Smooth muscle cell (in vitro differentiated cells): ENCODE measurements around the gene PGAM5. TPM values are rescaled to one million over a fixed set of nuclear protein-coding genes. Genes with fewer than 3 reads are reported as not detected.

ENCODE experiments used
- DNase-seq: peaks from one replicate; lab custom pipeline; 2025; ENCODE audit not compliant: unreplicated experiment; lab: John Stamatoyannopoulos, UW
- H2AFZ ChIP-seq: fragments of 200-600 bp; sonication (generic); 2 replicates; pipeline ENCODE4 v1.6.0; 2016; ENCODE audit warnings: antibody characterized with exemption, low read depth, mild to moderate bottlenecking
- H3F3A ChIP-seq: fragments of 200-600 bp; sonication (generic); 2 replicates; pipeline ENCODE4 v1.6.0; 2017; ENCODE audit warnings: antibody characterized with exemption, low read depth
- H3K27ac ChIP-seq: fragments of 200-600 bp; sonication (generic); 2 replicates; pipeline ENCODE4 v1.5.1; 2016; ENCODE audit warnings: low read depth, mild to moderate bottlenecking
- H3K27me3 ChIP-seq: fragments of 200-600 bp; sonication (generic); 2 replicates; pipeline ENCODE4 v1.6.1; 2016; ENCODE audit warnings: low read depth, mild to moderate bottlenecking
- H3K36me3 ChIP-seq: fragments of 200-600 bp; sonication (generic); 2 replicates; pipeline ENCODE4 v1.5.1; 2016; ENCODE audit warnings: low read depth
- H3K4me1 ChIP-seq: fragments of 200-600 bp; sonication (generic); 2 replicates; pipeline ENCODE4 v1.5.1; 2016; ENCODE audit warnings: low read depth
- H3K4me2 ChIP-seq: fragments of 200-600 bp; sonication (generic); 2 replicates; pipeline ENCODE4 v1.6.0; 2016; ENCODE audit warnings: mild to moderate bottlenecking
- H3K4me3 ChIP-seq: fragments of 200-600 bp; sonication (generic); 2 replicates; pipeline ENCODE4 v1.5.1; 2016; ENCODE audit warnings: mild to moderate bottlenecking
- H3K79me2 ChIP-seq: fragments of 200-600 bp; sonication (generic); 2 replicates; pipeline ENCODE4 v1.6.0; 2016; ENCODE audit warnings: low read depth, mild to moderate bottlenecking
- H3K9ac ChIP-seq: fragments of 200-600 bp; sonication (generic); 2 replicates; pipeline ENCODE4 v1.6.0; 2016; ENCODE audit warnings: low read depth
- H3K9me3 ChIP-seq: fragments of 200-600 bp; sonication (generic); replicated peaks from 2 replicates; pipeline ENCODE4 v1.5.1; 2016; ENCODE audit warnings: low read depth
- H4K20me1 ChIP-seq: fragments of 200-600 bp; sonication (generic); 2 replicates; pipeline ENCODE4 v1.6.0; 2016; ENCODE audit warnings: low read depth
- CTCF ChIP-seq: fragments of 200-600 bp; sonication (generic); IDR thresholded peaks from 2 replicates; pipeline ENCODE4 v1.5.1; 2017; ENCODE audit warnings: borderline replicate concordance, mild to moderate bottlenecking, antibody characterized with exemption; ENCODE audit not compliant: insufficient read depth, poor library complexity, severe bottlenecking
- WGBS: methylation state at CpG from one replicate; pipeline ENCODE4 v1.1.7; 2016; ENCODE audit warnings: low lambda C conversion rate; 5-methylcytosine and 5-hydroxymethylcytosine counted together
- polyA plus RNA-seq: library from polyadenylated mRNA; unstranded; fragments of >200 nt; fragmentation: Nextera tagmentation; extraction: Ambion mirVana; gene quantifications from 2 replicates; pipeline ENCODE4 v1.2.1, GENCODE V29; 2016
- total RNA-seq: library from RNA; depleted of rRNA; stranded (reverse); fragments of >200 nt; gene quantifications from 2 replicates; pipeline ENCODE4 v1.2.3, GENCODE V29; 2014

Gene PGAM5
- total and polyA plus RNA-seq, 2 experiments from 2014 or later, result 13.5 to 16.8 TPM

GRCh38 chr12:132726386-132726785, 15.7 kb downstream of the PGAM5 start:
- DNase-seq, result no peak
- WGBS, result 98% methylated on average over 12 of the region's 12 CpGs
- Histone ChIP-seq H4K20me1 (peaks cover 95% of the 10 kb centered on the region), H3K4me3 (no peak overlapping the region), H3K4me2 (no peak overlapping the region), H3K27ac (no peak overlapping the region), H3K79me2 (peaks cover 30% of the 10 kb centered on the region), H3K36me3 (peaks cover 10% of the 10 kb centered on the region), H3K9ac (no peak overlapping the region), H2AFZ (no peak overlapping the region), H3K27me3 (no peaks in the 10 kb centered on the region), H3K4me1 (no peaks in the 10 kb centered on the region), H3K9me3 (no peaks in the 10 kb centered on the region), H3F3A (peaks cover 5% of the 10 kb centered on the region)
- TF ChIP-seq CTCF, result no peak

GRCh38 chr12:132727091-132727794, 16.6 kb downstream of the PGAM5 start:
- Histone ChIP-seq H4K20me1 (peaks cover 91% of the 10 kb centered on the region), H3K9ac (no peak overlapping the region), H3K36me3 (peaks cover 10% of the 10 kb centered on the region), H3K4me1 (no peaks in the 10 kb centered on the region), H3K4me2 (no peak overlapping the region), H3K79me2 (peaks cover 24% of the 10 kb centered on the region), H3F3A (no peaks in the 10 kb centered on the region), H3K27me3 (no peaks in the 10 kb centered on the region), H3K9me3 (no peaks in the 10 kb centered on the region), H3K4me3 (no peak overlapping the region), H2AFZ (no peak overlapping the region), H3K27ac (no peak overlapping the region)
- DNase-seq, result no peak
- WGBS, result 97% methylated on average over 37 of the region's 37 CpGs
- TF ChIP-seq CTCF, result no peak

GRCh38 chr12:132728502-132728901, 17.9 kb downstream of the PGAM5 start:
- 90% methylated on average over 7 of the region's 7 CpGs for WGBS
- Histone ChIP-seq H3K27ac (no peak overlapping the region), H3K9ac (no peak overlapping the region), H3K4me2 (no peak overlapping the region), H3K4me3 (no peak overlapping the region), H4K20me1 (peaks cover 78% of the 10 kb centered on the region), H3K4me1 (no peaks in the 10 kb centered on the region), H3K9me3 (no peaks in the 10 kb centered on the region), H3K79me2 (peaks cover 15% of the 10 kb centered on the region), H2AFZ (no peak overlapping the region), H3K27me3 (no peaks in the 10 kb centered on the region), H3F3A (no peaks in the 10 kb centered on the region), H3K36me3 (peaks cover 6% of the 10 kb centered on the region)
- no peak for DNase-seq
- no peak for TF ChIP-seq CTCF
